Spleen (tissue), 11 donors: ENCODE results near the gene PLEKHA4. TPM values are rescaled to one million over a fixed set of nuclear protein-coding genes. Genes with fewer than 3 reads are reported as not detected.
A peak's percentile ranks its signal among the peaks of the same experiment; 100 is the strongest.

ENCODE experiments used
- DNase-seq: peaks from one replicate; pipeline ENCODE4 v3.0.0-alpha.2; 2020
- H3K27ac ChIP-seq, 8 donors: fragments of 200-600 bp; sonication (generic) in 7 of 8; 1 replicate in 4 of 8; 2 replicates in 4 of 8; pipeline versions ENCODE4 v1.5.0 to v1.8.0; 2016 to 2021; ENCODE audit warnings: inconsistent platforms in 4 of 8, mild to moderate bottlenecking in 4 of 8, moderate library complexity in 1 of 8
- H3K27me3 ChIP-seq, 7 donors: fragments of 200-600 bp; sonication (generic) in 6 of 7; replicated peaks in 1 of 7; 1 replicate in 4 of 7; 2 replicates in 3 of 7; pipeline versions ENCODE4 v1.5.0 to v1.8.0; 2016 to 2021; ENCODE audit warnings: inconsistent platforms in 3 of 7, mild to moderate bottlenecking in 1 of 7
- H3K36me3 ChIP-seq, 6 donors: fragments of 200-600 bp; sonication (generic) in 5 of 6; 1 replicate in 4 of 6; 2 replicates in 2 of 6; pipeline versions ENCODE4 v1.5.0 to v1.8.0; 2016 to 2021; ENCODE audit warnings: inconsistent platforms in 2 of 6
- H3K4me1 ChIP-seq, 6 donors: fragments of 200-600 bp; sonication (generic) in 5 of 6; 1 replicate in 3 of 6; 2 replicates in 3 of 6; pipeline versions ENCODE4 v1.5.0 to v1.8.0; 2016 to 2021; ENCODE audit warnings: inconsistent platforms in 3 of 6
- H3K4me3 ChIP-seq, 8 donors: fragments of 200-600 bp; sonication (generic) in 7 of 8; 1 replicate in 4 of 8; 2 replicates in 4 of 8; pipeline versions ENCODE4 v1.5.0 to v1.8.0; 2016 to 2021; ENCODE audit warnings: inconsistent platforms in 4 of 8, mild to moderate bottlenecking in 4 of 8, moderate library complexity in 2 of 8
- H3K9me3 ChIP-seq, 8 donors: fragments of 200-600 bp; sonication (generic) in 7 of 8; 1 replicate in 4 of 8; 2 replicates in 4 of 8; pipeline versions ENCODE4 v1.5.0 to v1.8.0; 2016 to 2021; ENCODE audit warnings: inconsistent platforms in 4 of 8
- CTCF ChIP-seq, 11 experiments: fragments of 200-600 bp in 7 of 11; fragments of 450-650 bp in 4 of 11; sonication (generic) in 4 of 11; IDR thresholded peaks in 8 of 11; conservative IDR thresholded peaks in 3 of 11; 1 replicate in 7 of 11; 2 replicates in 4 of 11; pipeline versions ENCODE4 v1.4.0 to v1.8.0; 2016 to 2021; ENCODE audit warnings: antibody characterized with exemption in 11 of 11, inconsistent platforms in 4 of 11, mild to moderate bottlenecking in 1 of 11
- POLR2A ChIP-seq, 3 donors: fragments of 450-650 bp; IDR thresholded peaks; one replicate each; pipeline ENCODE4 v1.5.1; 2017; ENCODE audit warnings: antibody characterized with exemption in 3 of 3, mild to moderate bottlenecking in 1 of 3
- POLR2AphosphoS5 ChIP-seq, 3 donors: sonication (generic); formaldehyde crosslinking; IDR thresholded peaks; one replicate each; pipeline ENCODE4 v1.5.1; 2017; ENCODE audit warnings: antibody characterized with exemption in 3 of 3
- WGBS, 5 donors: extraction: QIAGEN DNeasy Blood & Tissue Kit in 3 of 5; methylation state at CpG; one replicate each; pipeline versions ENCODE4 v1.1.5 to v1.1.7; 2013 to 2018; 5-methylcytosine and 5-hydroxymethylcytosine counted together
- intact Hi-C: fragments of 100-400 bp; cut with DNase I; formaldehyde crosslinking; loops from one replicate; pipeline ENCODE4 v1.15.0; 2023; ENCODE audit warnings: low total_unique reads
- polyA plus RNA-seq, 3 donors: library from polyadenylated mRNA; stranded (reverse); fragments of 200-250 nt; gene quantifications; one replicate each; pipeline ENCODE4 v1.2.1, GENCODE V29; 2013
- total RNA-seq, 7 donors: library from RNA; depleted of rRNA in 3 of 7; stranded (reverse); fragments of >200 nt in 3 of 7; fragmentation: NEBNext Ultra II Directional in 4 of 7; extraction: Animal tissue kit (Norgen Biotek cat#: 25700) in 4 of 7; gene quantifications; one replicate each; pipeline versions ENCODE4 v1.1.0 to v1.2.1, GENCODE V29; 2016 to 2021
- donor health status: healthy with polysubstance abuse.
- donor health status: DM: no; HTN: no; CAD: no; lungs with moderate emphysema.
- donor health status: DM: no; HTN: no; CAD: no.
- donor health status: Bipolar disorder and iron deficiency.
- donor health status: healthy.
- donor health status: DM: no; HTN: no; CAD: no.
- donor health status: DM: yes; HTN: yes; CAD: no.

Gene PLEKHA4
- total and polyA plus RNA-seq, 10 donors, result 8.6 to 24.2 (median 14.9) TPM

GRCh38 chr19:48797103-48797502, 71.3 kb downstream of the PLEKHA4 start:
- H3K9me3 ChIP-seq, result no peaks in the 10 kb centered on the region
- TF ChIP-seq POLR2AphosphoS5 (IDR thresholded peaks at IDR 0.05), result no peak
- TF ChIP-seq POLR2A (IDR thresholded peaks at IDR 0.05), result no peak
- no peak for TF ChIP-seq CTCF (IDR thresholded peaks at IDR 0.05 in 8 of 11, conservative IDR thresholded peaks at IDR 0.05 in 3 of 11)
- no peak overlapping the region for H3K27ac ChIP-seq
- DNase-seq, result no peak
- H3K27me3 ChIP-seq, result no peaks in the 10 kb centered on the region
- H3K4me1 ChIP-seq, result peaks cover 0 to 15% (median 9%) of the 10 kb centered on the region in 6 donors
- intact Hi-C loops, result no loop called here
- WGBS, 5 donors, result 89 to 93% (median 91%) methylated on average over 7 of the region's 7 CpGs
- peaks cover 0 to 10% (median 0%) of the 10 kb centered on the region in 6 donors for H3K36me3 ChIP-seq
- no peak overlapping the region for H3K4me3 ChIP-seq

DNA sequence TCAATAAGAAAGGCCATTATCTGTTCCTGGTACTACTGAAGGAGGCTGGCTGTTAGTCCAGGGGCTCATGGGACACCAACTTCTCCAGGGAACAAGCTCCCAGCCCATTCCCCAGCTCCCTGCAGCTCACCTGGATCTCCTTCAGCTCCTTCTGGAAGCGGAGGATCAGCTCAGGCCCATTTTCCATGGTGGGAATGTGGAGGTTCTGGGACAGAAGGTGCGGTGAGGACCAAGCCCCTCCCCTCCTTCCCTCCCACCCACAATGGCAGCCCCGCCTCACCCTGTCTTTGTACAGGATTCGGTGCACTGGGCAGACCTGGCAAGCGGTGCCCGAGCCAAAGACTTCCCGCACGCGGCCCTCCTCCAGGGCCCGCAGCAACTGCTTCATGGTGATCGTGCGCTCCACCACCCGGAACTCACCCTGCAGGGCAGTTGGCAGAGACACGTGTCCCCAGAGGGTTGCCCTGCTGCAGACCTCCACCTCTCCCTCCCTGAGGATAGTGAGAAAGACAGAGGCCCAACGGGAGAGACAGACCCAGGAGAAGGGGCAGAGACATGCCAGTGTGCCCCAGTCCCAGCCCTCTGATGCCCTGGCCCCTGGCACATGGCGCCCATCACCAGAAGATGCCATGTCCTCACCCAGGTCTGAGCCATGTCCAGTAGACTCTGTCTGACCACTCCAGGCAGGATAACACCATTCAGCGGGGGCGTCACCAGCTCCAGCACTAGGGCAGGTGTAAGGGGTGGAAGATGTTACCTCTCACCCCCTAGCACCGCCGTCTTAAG, 71.9 kb downstream of the PLEKHA4 start:
- peaks cover 0 to 10% (median 0%) of the 10 kb centered on the region in 6 donors for H3K36me3 ChIP-seq
- TF ChIP-seq POLR2AphosphoS5 (IDR thresholded peaks at IDR 0.05) (peak in 1 of 3 donors; percentile 17), POLR2A (IDR thresholded peaks at IDR 0.05) (no peak)
- peaks cover 0 to 15% (median 9%) of the 10 kb centered on the region in 6 donors for H3K4me1 ChIP-seq
- no peaks in the 10 kb centered on the region for H3K9me3 ChIP-seq
- no peak for DNase-seq
- H3K4me3 ChIP-seq, result no peak overlapping the region
- H3K27ac ChIP-seq, result peak overlapping the region in 7 of 8 donors; percentile 71 to 83 (median 77)
- WGBS, 5 donors, result 88 to 94% (median 90%) methylated on average over 8 to 20 of the region's 20 CpGs
- intact Hi-C loops, result no loop called here
- H3K27me3 ChIP-seq, result no peaks in the 10 kb centered on the region

GRCh38 chr19:48795685-48796070, 72.7 kb downstream of the PLEKHA4 start:
- Histone ChIP-seq H3K9me3 (no peaks in the 10 kb centered on the region), H3K36me3 (peaks cover 0 to 10% (median 0%) of the 10 kb centered on the region in 6 donors), H3K4me1 (peaks cover 0 to 15% (median 9%) of the 10 kb centered on the region in 6 donors), H3K27me3 (no peaks in the 10 kb centered on the region), H3K4me3 (peak overlapping the region in 3 of 8 donors; percentile 49 to 73 (median 56)), H3K27ac (peak overlapping the region; percentile 13 to 83 (median 76))
- TF ChIP-seq POLR2A (IDR thresholded peaks at IDR 0.05), result no peak
- TF ChIP-seq POLR2AphosphoS5 (IDR thresholded peaks at IDR 0.05), result no peak
- no peak for TF ChIP-seq CTCF (IDR thresholded peaks at IDR 0.05 in 8 of 11, conservative IDR thresholded peaks at IDR 0.05 in 3 of 11)
- no peak for DNase-seq
- WGBS, 5 donors, result 36 to 84% (median 81%) methylated on average over 2 of the region's 2 CpGs
- intact Hi-C loops, result no loop called here

DNA sequence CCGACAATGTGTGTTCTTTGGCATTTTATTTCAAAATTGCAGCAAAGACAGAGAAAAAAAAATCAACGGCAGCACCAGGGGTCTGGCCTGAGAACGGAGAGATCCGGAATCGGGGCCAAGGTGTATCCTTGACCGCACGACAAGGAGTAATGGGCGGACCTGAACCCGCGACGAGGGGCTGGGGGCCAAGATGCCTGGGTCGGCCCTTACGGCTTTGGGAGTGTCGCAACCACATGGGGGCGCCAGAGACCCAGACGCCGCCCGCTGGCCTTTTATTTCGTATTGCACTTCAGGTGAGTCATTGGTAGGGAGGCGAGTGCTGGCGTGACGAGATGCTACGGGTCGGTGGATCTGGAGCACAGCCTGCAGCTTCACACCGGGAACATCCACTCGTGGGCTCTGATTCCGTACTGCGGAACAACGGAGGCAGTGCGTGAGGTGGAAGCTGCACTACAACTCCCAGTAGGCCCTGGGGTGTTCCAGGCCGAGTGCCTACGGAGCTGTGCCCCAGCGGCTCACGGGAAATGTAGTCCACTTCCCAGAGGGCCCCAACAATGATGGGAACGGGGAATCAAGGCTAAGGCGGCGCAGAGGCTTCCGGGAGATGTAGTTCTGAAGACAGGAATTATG, 73.2 kb downstream of the PLEKHA4 start:
- DNase-seq, result peak; percentile 94
- no peak for TF ChIP-seq POLR2A (IDR thresholded peaks at IDR 0.05)
- peak; percentile 79 to 84 (median 80) for TF ChIP-seq POLR2AphosphoS5 (IDR thresholded peaks at IDR 0.05)
- peak; percentile 89 to 97 (median 95) for TF ChIP-seq CTCF (IDR thresholded peaks at IDR 0.05 in 8 of 11, conservative IDR thresholded peaks at IDR 0.05 in 3 of 11)
- peaks cover 0 to 15% (median 9%) of the 10 kb centered on the region in 6 donors for H3K4me1 ChIP-seq
- no peaks in the 10 kb centered on the region for H3K9me3 ChIP-seq
- intact Hi-C loops, result no loop called here
- no peaks in the 10 kb centered on the region for H3K27me3 ChIP-seq
- H3K4me3 ChIP-seq, result peak overlapping the region; percentile 42 to 73 (median 56)
- H3K27ac ChIP-seq, result peak overlapping the region; percentile 63 to 83 (median 76)
- H3K36me3 ChIP-seq, result peaks cover 0 to 10% (median 0%) of the 10 kb centered on the region in 6 donors
- WGBS, 5 donors, result 2 to 3% (median 2%) methylated on average over 33 to 38 of the region's 38 CpGs
